ENCODE data around the gene PGF. TPM values are rescaled to one million over a fixed set of nuclear protein-coding genes. Genes with fewer than 3 reads are reported as not detected.

PGF gene
- total RNA-seq, 1 experiment from 2014 or later = 6.4 TPM

DNA sequence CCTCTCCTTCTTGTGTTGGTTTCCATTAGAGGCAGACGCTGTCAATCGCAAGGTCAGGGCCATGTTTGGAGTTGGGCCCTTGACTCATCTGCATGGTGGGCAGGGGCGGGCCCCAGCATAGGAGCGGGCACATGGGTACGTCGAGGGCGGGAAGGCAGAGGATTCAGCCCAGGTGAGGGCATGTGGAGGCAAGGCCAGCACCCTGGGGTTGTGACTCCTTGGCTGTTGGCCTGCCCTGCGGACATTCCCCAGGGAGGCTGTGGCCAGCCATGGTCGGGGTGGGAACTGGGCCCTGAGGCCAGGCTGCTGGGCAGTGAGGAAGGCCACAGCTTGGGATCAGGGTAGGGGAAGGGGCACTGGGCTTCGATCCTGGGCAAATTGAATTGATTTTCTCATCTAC is 42.6 kb downstream of the PGF start:
- H2AFZ ChIP-seq (ENCODE audit: low read depth, low read length, poor library complexity, severe bottlenecking) = no peak overlapping the region
- no peaks in the 10 kb centered on the region for H4K20me1 ChIP-seq (ENCODE audit: insufficient read depth)
- no peaks in the 10 kb centered on the region for H3K9me3 ChIP-seq (ENCODE audit: control insufficient read depth in 1 of 2, insufficient read depth in 1 of 2, low read depth in 1 of 2, low read length in 2 of 2)
- H3K79me2 ChIP-seq (ENCODE audit: insufficient read depth, low read length) = no peaks in the 10 kb centered on the region
- H3K9me2 ChIP-seq (ENCODE audit: insufficient read depth) = no peaks in the 10 kb centered on the region
- intact Hi-C loops (cut with micrococcal nuclease) = no loop called here
- no peaks in the 10 kb centered on the region for H3K27me3 ChIP-seq (ENCODE audit: insufficient read depth, low read length)
- H3K36me3 ChIP-seq (ENCODE audit: control insufficient read depth in 1 of 2, insufficient read depth in 2 of 2, low read length in 2 of 2) = no peaks in the 10 kb centered on the region
- POLR2A ChIA-PET = no interaction called here
- RAD21 ChIA-PET (ENCODE audit: low non-redundant PET in 1 of 2, low total read pairs in 2 of 2, uncharacterized antibody in 2 of 2, unreplicated experiment in 2 of 2) = no interaction called here
- peaks cover 10 to 21% of the 10 kb centered on the region in 2 experiments; a peak in 3 of 4 replicates for H3K4me1 ChIP-seq (ENCODE audit: control insufficient read depth in 1 of 2, insufficient read depth in 2 of 2, low read length in 2 of 2)
- H3K4me2 ChIP-seq (ENCODE audit: low read length) = no peak overlapping the region
- H3K27ac ChIP-seq (ENCODE audit: low read depth, low read length) = no peak overlapping the region
- no TSS peak for BruUV-seq (replicated peaks)
- DNase-seq (ENCODE audit: low read depth, low spot score) = no peak
- H3K4me3 ChIP-seq (replicated peaks in 1 of 2; ENCODE audit: low read depth in 1 of 2, low read length in 2 of 2) = no peak overlapping the region
- ATAC-seq = no peak
- TF ChIP-seq CBX3 (IDR thresholded peaks at IDR 0.05; ENCODE audit: low read depth) = no peak
- no peak for TF ChIP-seq SP1 (IDR thresholded peaks at IDR 0.05; ENCODE audit: low read depth)
- CTCF ChIA-PET = interaction anchor here (1.6 kb wide), 1 partner anchor 10 kb away, joined by 5 read pairs; the partner anchor contains the start of gene RPS6KL1
- H3K9ac ChIP-seq (ENCODE audit: low read length) = no peak overlapping the region

DNA sequence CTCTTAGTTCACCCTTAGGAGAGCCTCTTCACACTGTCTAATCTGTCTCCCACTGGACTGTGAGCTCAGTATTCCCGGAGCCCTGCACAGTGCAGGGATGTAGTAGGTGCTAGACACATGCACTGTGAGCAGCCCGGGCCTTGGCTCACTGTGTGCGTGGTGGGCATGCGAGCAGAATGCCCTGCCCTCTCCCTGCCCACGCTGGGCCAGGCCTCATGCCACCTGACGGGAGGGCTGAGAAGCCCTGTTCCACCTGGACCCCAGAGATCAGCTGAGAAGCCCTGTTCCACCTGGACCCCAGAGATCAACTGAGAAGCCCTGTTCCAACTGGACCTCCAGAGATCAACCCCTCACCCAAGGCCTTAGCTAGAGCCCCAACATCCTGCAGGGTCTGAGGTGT is 43.3 kb downstream of the PGF start:
- Histone ChIP-seq H2AFZ (ENCODE audit: low read depth, low read length, poor library complexity, severe bottlenecking) (no peak overlapping the region), H3K36me3 (ENCODE audit: control insufficient read depth in 1 of 2, insufficient read depth in 2 of 2, low read length in 2 of 2) (no peaks in the 10 kb centered on the region), H3K4me1 (ENCODE audit: control insufficient read depth in 1 of 2, insufficient read depth in 2 of 2, low read length in 2 of 2) (peaks cover 10 to 21% of the 10 kb centered on the region in 2 experiments; a peak in 3 of 4 replicates), H3K9me3 (ENCODE audit: control insufficient read depth in 1 of 2, insufficient read depth in 1 of 2, low read depth in 1 of 2, low read length in 2 of 2) (no peaks in the 10 kb centered on the region), H3K27me3 (ENCODE audit: insufficient read depth, low read length) (no peaks in the 10 kb centered on the region), H3K27ac (ENCODE audit: low read depth, low read length) (no peak overlapping the region), H3K4me2 (ENCODE audit: low read length) (peak overlapping the region; percentile 39; the same call in 1 of the 2 replicates), H3K9me2 (ENCODE audit: insufficient read depth) (no peaks in the 10 kb centered on the region), H3K9ac (ENCODE audit: low read length) (no peak overlapping the region), H3K4me3 (replicated peaks in 1 of 2; ENCODE audit: low read depth in 1 of 2, low read length in 2 of 2) (no peak overlapping the region), H3K79me2 (ENCODE audit: insufficient read depth, low read length) (no peaks in the 10 kb centered on the region), H4K20me1 (ENCODE audit: insufficient read depth) (no peaks in the 10 kb centered on the region)
- intact Hi-C loops (cut with micrococcal nuclease) = no loop called here
- ChIA-PET CTCF (interaction anchor here (1.6 to 2.3 kb wide), 2 partner anchors 11 to 51 kb away, joined by 5 to 7 read pairs; partner anchors contain the start of gene RPS6KL1), RAD21 (ENCODE audit: low non-redundant PET in 1 of 2, low total read pairs in 2 of 2, uncharacterized antibody in 2 of 2, unreplicated experiment in 2 of 2) (no interaction called here), POLR2A (no interaction called here)
- DNase-seq (ENCODE audit: low read depth, low spot score) (no peak), ATAC-seq (no peak)
- TF ChIP-seq, protein P1, sequence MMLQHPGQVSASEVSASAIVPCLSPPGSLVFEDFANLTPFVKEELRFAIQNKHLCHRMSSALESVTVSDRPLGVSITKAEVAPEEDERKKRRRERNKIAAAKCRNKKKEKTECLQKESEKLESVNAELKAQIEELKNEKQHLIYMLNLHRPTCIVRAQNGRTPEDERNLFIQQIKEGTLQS (IDR thresholded peaks at IDR 0.05) = no peak
- TF ChIP-seq, protein P2, sequence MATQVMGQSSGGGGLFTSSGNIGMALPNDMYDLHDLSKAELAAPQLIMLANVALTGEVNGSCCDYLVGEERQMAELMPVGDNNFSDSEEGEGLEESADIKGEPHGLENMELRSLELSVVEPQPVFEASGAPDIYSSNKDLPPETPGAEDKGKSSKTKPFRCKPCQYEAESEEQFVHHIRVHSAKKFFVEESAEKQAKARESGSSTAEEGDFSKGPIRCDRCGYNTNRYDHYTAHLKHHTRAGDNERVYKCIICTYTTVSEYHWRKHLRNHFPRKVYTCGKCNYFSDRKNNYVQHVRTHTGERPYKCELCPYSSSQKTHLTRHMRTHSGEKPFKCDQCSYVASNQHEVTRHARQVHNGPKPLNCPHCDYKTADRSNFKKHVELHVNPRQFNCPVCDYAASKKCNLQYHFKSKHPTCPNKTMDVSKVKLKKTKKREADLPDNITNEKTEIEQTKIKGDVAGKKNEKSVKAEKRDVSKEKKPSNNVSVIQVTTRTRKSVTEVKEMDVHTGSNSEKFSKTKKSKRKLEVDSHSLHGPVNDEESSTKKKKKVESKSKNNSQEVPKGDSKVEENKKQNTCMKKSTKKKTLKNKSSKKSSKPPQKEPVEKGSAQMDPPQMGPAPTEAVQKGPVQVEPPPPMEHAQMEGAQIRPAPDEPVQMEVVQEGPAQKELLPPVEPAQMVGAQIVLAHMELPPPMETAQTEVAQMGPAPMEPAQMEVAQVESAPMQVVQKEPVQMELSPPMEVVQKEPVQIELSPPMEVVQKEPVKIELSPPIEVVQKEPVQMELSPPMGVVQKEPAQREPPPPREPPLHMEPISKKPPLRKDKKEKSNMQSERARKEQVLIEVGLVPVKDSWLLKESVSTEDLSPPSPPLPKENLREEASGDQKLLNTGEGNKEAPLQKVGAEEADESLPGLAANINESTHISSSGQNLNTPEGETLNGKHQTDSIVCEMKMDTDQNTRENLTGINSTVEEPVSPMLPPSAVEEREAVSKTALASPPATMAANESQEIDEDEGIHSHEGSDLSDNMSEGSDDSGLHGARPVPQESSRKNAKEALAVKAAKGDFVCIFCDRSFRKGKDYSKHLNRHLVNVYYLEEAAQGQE (IDR thresholded peaks at IDR 0.05; ENCODE audit: low read depth) = no peak
- TF ChIP-seq, protein P3, sequence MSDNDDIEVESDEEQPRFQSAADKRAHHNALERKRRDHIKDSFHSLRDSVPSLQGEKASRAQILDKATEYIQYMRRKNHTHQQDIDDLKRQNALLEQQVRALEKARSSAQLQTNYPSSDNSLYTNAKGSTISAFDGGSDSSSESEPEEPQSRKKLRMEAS (IDR thresholded peaks at IDR 0.05) = no peak
- TF ChIP-seq ELF1 (IDR thresholded peaks at IDR 0.05; ENCODE audit: borderline replicate concordance, low read depth) = no peak
- TF ChIP-seq CEBPB (IDR thresholded peaks at IDR 0.05; ENCODE audit: low read depth) = no peak
- no peak for TF ChIP-seq RAD21 (IDR thresholded peaks at IDR 0.05; ENCODE audit: low read depth)
- no TSS peak for BruUV-seq (replicated peaks)
